Measurements from ENCODE around the gene PDZD2. TPM values are rescaled to one million over a fixed set of nuclear protein-coding genes. Genes with fewer than 3 reads are reported as not detected.

The PDZD2 gene
- total RNA-seq, 1 experiment from 2014 or later: 0.37 TPM

DNA sequence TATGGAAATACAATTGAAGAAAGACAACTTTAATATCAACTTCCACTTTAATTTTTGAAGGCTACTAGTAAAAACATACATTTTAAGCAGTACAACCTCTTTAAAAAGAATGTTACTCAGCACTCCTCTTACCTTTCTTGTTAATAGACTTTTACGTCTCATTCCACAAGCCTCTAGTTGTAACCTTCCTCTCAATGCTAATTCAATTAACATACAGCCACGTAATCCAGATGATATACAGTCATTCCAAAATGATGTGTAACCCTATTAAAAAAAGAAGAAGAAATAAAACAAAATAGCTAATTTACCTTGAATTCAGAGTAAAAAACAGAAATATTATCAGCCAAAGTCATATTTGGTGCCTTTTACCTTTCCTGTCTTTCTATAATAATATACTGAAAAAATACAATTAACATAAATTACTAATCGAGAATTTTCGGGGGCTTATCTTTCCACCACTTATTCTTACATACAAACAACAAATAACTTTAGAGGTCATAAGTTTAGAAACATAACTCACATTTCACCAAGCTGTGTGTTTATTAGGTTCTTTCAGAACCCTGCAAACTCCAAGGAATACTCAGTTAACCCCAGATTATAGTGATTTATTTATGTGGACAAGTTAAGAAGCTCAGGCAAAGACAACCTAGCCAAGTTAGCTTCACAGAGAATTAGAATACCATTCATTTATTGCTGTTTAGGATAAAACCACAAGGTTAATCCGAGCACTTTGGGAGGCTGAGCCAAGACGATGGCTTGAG is 504.9 kb downstream of the PDZD2 start:
- H3K79me2 ChIP-seq (ENCODE audit: insufficient read depth, low read length): peaks cover 80% of the 10 kb centered on the region
- ATAC-seq: no peak
- no peak for TF ChIP-seq CBX3 (IDR thresholded peaks at IDR 0.05; ENCODE audit: low read depth)
- no peak for TF ChIP-seq EGR1 (IDR thresholded peaks at IDR 0.05; ENCODE audit: low read depth)
- TF ChIP-seq RAD21 (IDR thresholded peaks at IDR 0.05; ENCODE audit: low read depth): no peak
- TF ChIP-seq ZBTB33 (IDR thresholded peaks at IDR 0.05; ENCODE audit: extremely low read depth, insufficient replicate concordance, low read length): no peak
- no peak for TF ChIP-seq ZNF274 (IDR thresholded peaks at IDR 0.05; ENCODE audit: low read depth, low read length)
- TF ChIP-seq POLR2AphosphoS5 (IDR thresholded peaks at IDR 0.05; ENCODE audit: low read depth, low read length): no peak
- no peak for TF ChIP-seq EZH2phosphoT487 (IDR thresholded peaks at IDR 0.05; ENCODE audit: borderline replicate concordance)
- TF ChIP-seq FOSL1 (IDR thresholded peaks at IDR 0.05; ENCODE audit: low read depth): no peak
- no peak for TF ChIP-seq SP1 (IDR thresholded peaks at IDR 0.05; ENCODE audit: low read depth)
- TF ChIP-seq, protein P1, sequence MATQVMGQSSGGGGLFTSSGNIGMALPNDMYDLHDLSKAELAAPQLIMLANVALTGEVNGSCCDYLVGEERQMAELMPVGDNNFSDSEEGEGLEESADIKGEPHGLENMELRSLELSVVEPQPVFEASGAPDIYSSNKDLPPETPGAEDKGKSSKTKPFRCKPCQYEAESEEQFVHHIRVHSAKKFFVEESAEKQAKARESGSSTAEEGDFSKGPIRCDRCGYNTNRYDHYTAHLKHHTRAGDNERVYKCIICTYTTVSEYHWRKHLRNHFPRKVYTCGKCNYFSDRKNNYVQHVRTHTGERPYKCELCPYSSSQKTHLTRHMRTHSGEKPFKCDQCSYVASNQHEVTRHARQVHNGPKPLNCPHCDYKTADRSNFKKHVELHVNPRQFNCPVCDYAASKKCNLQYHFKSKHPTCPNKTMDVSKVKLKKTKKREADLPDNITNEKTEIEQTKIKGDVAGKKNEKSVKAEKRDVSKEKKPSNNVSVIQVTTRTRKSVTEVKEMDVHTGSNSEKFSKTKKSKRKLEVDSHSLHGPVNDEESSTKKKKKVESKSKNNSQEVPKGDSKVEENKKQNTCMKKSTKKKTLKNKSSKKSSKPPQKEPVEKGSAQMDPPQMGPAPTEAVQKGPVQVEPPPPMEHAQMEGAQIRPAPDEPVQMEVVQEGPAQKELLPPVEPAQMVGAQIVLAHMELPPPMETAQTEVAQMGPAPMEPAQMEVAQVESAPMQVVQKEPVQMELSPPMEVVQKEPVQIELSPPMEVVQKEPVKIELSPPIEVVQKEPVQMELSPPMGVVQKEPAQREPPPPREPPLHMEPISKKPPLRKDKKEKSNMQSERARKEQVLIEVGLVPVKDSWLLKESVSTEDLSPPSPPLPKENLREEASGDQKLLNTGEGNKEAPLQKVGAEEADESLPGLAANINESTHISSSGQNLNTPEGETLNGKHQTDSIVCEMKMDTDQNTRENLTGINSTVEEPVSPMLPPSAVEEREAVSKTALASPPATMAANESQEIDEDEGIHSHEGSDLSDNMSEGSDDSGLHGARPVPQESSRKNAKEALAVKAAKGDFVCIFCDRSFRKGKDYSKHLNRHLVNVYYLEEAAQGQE (IDR thresholded peaks at IDR 0.05; ENCODE audit: low read depth): no peak
- TF ChIP-seq SIN3A (IDR thresholded peaks at IDR 0.05; ENCODE audit: low read depth): no peak
- H3K36me3 ChIP-seq (ENCODE audit: control insufficient read depth in 1 of 2, insufficient read depth in 2 of 2, low read length in 2 of 2): peaks cover 0 to 3% of the 10 kb centered on the region in 2 experiments; a peak in 1 of 4 replicates
- no peaks in the 10 kb centered on the region for H3K27me3 ChIP-seq (ENCODE audit: insufficient read depth, low read length)
- RAD21 ChIA-PET (ENCODE audit: low non-redundant PET in 1 of 2, low total read pairs in 2 of 2, uncharacterized antibody in 2 of 2, unreplicated experiment in 2 of 2): no interaction called here
- POLR2A ChIA-PET: no interaction called here
- intact Hi-C loops (cut with micrococcal nuclease): no loop called here
- peaks cover 0 to 2% of the 10 kb centered on the region in 2 experiments; a peak in 1 of 4 replicates for H3K4me1 ChIP-seq (ENCODE audit: control insufficient read depth in 1 of 2, insufficient read depth in 2 of 2, low read length in 2 of 2)
- H4K20me1 ChIP-seq (ENCODE audit: insufficient read depth): peaks cover 33% of the 10 kb centered on the region; the same call in 1 of the 2 replicates
- H3K9ac ChIP-seq (ENCODE audit: low read length): no peak overlapping the region
- H3K9me3 ChIP-seq (ENCODE audit: control insufficient read depth in 1 of 2, insufficient read depth in 1 of 2, low read depth in 1 of 2, low read length in 2 of 2): no peaks in the 10 kb centered on the region
- CTCF ChIA-PET: interaction anchor here (0.6 kb wide), 1 partner anchor 12 kb away, joined by 3 read pairs; no protein-coding TSS in a partner anchor
- no peak overlapping the region for H3K27ac ChIP-seq (ENCODE audit: low read depth, low read length)
- no peak overlapping the region for H2AFZ ChIP-seq (ENCODE audit: low read depth, low read length, poor library complexity, severe bottlenecking)
- no TSS peak for BruUV-seq (replicated peaks)
- no peak for DNase-seq (ENCODE audit: low read depth, low spot score)
- H3K4me2 ChIP-seq (ENCODE audit: low read length): no peak overlapping the region
- no peak overlapping the region for H3K4me3 ChIP-seq (replicated peaks in 1 of 2; ENCODE audit: low read depth in 1 of 2, low read length in 2 of 2)
- no peaks in the 10 kb centered on the region for H3K9me2 ChIP-seq (ENCODE audit: insufficient read depth)
